Measurements from ENCODE around the gene TBC1D9.

DNA sequence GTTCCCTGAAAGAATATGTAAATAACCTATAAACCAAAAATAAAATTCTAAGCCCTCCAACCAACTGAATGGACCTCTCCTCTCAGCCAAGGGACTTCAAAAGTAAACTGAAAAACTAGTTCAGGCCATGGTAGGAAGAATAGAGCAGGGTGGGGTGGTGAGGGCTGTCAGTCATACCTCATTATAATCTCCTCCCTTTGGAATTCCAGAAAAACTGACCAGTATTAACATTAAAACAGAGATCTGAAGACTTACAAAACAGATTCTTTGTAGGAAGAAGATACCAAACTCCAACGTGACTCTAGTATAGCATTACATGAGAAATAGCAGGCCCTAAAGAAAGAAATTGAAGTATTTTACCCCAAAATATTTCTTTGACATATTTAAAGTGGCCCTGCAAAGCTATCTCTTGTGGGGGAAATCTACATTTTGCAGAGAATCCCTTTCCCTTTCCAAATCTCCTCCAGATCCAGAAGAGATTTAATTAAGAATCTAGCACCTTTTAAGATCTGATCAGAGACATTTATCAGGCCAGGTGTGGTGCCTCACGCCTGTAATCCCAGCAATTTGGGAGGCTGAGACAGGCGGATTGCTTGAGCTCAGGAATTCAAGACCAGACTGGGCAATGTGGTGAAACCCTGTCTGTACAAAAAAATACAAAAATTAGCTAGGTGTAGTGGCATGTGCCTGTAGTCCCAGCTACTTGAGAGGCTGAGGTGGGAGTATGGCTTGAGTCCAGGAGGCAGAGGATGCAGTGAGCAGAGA is 15.1 kb downstream of the TBC1D9 start:
- TF ChIP-seq, protein P1, sequence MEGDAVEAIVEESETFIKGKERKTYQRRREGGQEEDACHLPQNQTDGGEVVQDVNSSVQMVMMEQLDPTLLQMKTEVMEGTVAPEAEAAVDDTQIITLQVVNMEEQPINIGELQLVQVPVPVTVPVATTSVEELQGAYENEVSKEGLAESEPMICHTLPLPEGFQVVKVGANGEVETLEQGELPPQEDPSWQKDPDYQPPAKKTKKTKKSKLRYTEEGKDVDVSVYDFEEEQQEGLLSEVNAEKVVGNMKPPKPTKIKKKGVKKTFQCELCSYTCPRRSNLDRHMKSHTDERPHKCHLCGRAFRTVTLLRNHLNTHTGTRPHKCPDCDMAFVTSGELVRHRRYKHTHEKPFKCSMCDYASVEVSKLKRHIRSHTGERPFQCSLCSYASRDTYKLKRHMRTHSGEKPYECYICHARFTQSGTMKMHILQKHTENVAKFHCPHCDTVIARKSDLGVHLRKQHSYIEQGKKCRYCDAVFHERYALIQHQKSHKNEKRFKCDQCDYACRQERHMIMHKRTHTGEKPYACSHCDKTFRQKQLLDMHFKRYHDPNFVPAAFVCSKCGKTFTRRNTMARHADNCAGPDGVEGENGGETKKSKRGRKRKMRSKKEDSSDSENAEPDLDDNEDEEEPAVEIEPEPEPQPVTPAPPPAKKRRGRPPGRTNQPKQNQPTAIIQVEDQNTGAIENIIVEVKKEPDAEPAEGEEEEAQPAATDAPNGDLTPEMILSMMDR (IDR thresholded peaks at IDR 0.05), result no peak
- TF ChIP-seq ZFX (IDR thresholded peaks at IDR 0.05; ENCODE audit: borderline replicate concordance), result no peak

Measured in 22Rv1 (cell line).